NOMO-1 treated with DMSO at 0.1 percent for 48 hours (cell line): Measurements from ENCODE around the gene TOM1L2.
A peak's percentile ranks its signal among the peaks of the same experiment; 100 is the strongest.

Experiments used
- DNase-seq: peaks from one replicate; lab custom pipeline; 2025; ENCODE audit not compliant: unreplicated experiment; lab: John Stamatoyannopoulos, UW

The TOM1L2 gene

DNA sequence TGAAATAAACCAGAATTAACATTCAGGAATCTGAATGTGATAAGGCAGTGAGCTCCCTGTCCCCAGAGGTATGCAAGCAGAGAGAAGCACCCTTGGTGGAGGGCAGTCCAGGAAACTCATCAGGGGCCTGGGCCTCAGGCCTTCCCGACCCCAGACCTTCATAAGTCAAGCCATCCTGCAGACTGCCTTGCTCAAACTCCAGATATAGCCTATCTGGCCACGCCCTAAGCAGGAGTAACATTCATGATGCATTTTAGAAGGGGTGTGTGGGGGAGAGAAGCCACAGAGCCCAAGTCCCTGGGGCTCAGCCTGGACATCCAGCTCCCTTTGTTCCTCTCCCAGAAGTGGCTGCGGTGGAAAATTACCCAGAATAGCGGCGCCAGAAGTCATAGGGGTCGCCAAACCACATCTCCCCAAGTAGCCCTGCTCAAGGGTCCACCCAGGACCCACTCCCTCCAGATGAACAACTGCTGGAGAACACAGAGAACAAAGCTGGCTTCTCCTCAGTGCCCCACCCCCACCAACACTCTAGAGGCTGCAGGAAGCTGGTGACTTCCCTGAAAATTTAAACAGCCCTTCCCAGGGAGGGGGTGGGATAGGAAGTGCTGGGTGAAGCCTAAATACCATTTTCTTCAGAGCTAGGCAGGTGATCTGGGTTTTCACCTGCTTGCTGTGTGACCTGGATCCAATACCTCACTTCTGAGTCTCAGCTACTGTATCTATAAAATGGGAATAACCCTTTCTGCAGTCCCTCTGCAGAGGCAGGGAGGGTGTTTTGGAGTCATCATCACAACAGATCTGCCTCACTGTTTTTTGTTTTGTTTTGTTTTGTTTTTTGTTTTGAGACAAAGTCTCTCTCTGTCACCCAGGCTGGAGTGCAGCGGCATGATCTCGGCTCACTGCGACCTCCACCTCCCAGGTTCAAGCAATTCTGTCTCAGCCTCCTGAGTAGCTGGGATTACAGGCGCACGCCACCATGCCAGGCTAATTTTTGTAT, 133.9 kb downstream of the TOM1L2 start:
- DNase-seq, result peak; percentile 39

DNA sequence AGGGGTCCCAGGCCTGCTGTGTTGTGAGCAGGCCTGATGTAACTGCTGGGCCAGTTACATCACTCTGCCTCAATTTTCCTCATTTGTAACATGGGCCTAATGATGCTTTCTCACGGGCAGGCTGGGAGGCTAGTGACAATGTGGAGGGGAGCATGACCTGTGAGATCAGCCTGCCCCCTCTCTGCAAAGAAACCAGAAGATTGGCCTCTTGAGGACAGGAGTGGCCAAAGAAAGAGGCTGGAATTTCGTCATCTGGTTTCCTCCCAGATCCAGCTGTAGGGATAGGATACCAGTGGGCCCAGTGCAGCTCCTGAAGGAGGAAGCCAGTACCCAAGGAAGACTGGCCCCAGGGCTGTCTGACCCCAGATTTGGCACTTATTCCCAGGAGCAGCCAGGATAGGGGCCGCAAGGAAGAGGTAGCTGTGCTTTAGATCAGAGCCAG, 134.8 kb downstream of the TOM1L2 start:
- no peak for DNase-seq

DNA sequence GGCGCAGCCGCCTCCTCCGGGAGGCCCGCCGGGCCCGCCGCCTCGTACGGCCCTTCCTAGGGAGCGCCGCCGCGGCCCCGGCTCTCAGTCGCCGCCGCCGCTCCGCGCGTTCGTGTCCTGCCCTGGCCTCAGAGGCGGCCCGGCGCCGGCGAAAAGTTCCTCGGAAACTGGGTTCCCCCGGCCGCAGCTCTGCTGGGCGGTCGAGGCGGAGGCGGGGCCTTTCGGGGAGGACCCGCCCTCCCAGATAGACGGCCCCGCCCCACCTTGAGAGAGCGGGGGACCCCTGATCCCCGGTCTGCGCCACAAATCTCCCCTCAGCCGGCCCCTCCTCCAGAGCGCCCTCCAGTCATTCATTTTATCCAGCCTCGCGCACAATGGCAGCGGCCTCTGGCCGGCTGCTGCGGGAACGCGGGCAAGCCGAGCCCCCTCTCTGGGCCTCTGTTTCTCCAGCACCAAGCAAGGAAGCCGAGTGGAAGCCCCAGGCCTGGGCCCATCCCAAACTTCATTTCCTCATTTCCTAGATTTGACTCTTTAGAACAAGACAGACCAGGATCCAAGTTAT, 135.3 kb downstream of the TOM1L2 start, which contains the start of gene SREBF1:
Gene SREBF1, minus strand, starts transcription at position 169 of the 562 bp plus-strand sequence. CDS start 169 bp downstream, outside the sequence.
- DNase-seq, result peak; percentile 26

DNA sequence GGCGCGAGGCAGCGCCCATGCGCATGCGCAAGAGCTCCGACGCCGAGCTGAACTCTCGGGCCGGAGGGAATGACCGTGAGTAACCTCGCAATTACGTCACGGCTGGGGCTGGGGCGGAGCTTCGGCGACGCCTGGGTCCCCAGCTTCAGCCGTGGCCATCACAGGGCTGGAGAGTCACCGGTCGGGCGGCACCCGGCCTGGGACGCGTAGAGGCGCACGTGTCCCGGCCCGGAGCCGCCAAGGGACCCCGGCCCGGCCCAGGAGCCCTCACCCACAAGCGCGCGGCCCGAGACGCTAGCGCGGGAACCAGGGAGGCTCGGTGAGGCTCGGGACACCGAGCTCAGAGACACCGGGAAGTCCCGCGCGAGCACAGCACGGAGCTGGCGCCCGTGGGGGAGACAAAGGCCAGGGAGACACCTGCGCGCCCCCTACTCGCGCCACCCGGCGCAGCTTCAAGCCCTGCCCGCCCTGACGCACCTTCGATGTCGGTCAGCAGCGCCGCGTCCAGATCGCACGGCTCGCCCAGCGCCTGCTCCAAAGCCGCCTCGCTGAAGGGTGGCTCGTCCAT, 135.9 kb downstream of the TOM1L2 start:
- DNase-seq, result peak; percentile 86

DNA sequence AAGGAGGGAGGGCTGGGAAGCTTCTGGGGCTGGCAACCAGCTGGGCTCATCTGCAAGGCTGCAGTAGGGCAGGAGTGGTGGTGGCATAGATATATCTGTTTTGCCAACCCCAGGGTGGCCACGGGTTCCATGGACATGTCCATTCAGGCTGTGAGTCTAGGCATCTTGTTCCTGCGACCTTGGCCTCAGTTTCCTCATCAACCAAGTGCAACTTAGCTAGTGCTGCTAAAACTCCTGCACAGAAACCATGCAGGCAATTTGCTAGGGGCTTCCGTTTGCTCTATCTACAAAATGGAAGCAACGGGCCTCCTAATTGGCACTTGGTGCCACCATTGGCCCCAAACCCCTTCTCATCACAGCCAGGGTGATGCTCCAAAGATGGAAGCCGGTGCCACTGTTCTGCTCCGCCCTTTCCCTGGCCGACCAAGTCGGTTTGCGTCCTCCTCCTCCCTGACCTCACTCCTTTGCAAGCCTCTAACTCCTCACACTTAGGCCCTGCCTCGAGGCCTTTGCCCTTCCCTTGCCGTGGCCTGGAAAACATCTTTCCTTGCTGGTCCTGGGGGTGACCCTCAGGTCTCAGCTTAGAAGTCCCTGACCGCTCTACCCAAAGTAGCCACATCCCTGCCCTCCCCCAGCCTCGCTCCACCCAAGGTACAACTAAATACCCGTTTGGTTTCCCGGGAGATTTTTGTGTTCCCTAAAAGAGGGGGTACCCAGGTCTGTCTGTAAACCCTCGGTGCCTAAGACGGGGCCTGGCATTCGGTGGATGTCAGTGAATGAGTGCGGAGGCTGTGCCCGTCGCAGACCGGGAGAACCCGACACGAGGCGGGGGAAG, 136.6 kb downstream of the TOM1L2 start:
- no peak for DNase-seq

DNA sequence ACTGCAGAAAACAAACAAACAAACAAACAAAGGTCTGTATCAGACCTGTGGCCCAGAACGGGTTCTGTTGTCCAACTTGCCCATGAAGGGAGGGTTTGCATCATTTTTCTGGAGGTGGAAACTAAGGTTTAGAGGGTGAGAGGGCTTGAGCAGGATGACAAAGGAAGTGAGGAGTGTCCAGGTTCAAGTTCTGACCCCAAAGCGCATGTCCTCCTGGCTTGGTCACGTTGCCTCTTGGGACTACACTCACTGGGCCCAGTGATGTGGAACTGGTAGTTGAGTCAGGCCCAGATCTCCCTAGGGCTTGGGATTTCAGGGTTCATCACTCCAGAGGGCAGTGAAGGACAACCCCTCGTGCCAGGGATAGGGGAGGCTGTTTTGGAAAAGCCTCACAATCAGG, 137.2 kb downstream of the TOM1L2 start:
- DNase-seq, result no peak

DNA sequence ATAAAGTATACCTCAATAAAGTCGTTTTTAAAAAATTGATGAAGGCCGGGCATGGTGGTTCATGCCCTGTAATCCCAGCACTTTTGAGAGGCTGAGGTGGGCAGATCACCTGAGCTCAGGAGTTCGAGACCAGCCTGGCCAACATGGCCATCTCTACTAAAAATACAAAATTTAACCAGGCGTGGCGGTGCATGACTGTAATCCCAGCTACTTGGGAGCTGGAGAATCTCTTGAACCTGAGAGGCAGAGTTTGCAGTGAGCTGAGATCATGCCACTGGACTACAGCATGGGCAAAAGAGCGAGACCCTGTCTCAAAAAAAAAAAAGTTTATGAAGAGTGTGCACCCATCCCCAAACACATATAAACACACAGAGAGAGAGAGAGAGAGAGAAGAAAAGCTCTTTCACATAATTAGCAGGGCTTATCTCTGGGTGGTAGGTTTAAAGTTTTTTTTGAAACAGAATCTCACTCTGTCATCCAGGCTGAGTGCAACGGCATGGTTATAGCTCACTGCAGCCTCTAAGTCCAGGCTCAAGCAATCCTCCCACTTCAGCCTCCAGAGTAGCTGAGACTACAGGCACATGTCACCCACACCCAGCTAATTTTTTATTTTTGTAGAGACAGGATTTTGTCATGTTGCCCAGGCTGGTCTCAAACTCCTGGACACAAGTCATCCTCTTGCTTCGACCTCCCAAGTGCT, 138.4 kb downstream of the TOM1L2 start:
- DNase-seq, result no peak

DNA sequence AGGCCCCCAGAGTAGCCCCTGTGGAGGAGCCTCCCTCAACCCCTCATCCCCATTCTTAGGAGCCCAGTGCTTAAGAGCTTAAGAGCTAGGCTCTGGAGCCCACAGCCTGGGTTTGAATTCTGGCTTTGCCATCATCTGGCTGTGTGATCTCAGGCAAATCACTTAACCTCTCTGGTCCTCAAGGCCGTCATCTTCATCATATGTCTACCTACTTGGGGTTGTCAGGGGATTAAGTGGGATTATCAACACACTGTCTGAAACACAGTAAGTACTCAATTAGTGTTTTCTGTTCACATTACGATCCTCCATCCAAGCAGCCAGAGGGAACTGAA, 140.2 kb downstream of the TOM1L2 start:
- no peak for DNase-seq

DNA sequence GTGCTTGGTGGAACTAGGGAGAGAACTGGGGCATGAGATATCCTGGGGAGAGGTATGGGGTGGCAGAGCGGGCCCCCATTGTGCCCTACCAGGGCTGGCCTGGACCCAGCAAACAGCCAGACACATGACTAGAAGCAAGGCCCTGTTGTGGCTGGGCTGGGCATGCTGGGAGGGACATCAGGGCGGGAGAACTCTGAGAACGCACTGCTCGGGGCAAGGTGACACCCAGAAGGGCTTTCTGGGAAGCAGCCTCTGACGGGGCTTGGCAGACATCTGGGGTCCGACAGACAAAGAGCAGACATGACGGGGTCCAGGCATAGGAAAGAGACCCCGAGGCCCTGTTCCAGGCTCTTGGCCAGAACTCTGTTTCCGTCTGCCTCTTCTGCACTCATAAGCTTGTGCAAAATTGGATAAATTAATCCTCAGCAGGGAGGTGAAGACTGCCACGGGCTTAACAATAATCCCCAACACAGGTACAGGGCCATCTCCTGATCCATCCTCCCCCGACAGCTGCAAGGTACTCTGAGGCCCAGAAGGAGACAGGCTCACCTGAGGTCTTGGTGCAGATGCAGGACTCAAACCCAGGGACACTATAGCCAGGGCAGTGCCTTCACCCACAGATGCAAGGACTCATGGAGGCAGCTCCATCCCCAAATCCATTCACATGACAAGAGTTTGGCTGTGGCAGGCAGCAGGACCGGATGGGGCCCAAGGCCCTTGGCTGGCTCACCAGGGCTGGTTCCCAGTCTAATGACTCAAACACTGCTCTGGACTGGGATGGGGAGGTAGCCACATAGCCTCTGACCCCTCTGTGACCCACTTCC, 140.8 kb downstream of the TOM1L2 start:
- DNase-seq, result no peak

DNA sequence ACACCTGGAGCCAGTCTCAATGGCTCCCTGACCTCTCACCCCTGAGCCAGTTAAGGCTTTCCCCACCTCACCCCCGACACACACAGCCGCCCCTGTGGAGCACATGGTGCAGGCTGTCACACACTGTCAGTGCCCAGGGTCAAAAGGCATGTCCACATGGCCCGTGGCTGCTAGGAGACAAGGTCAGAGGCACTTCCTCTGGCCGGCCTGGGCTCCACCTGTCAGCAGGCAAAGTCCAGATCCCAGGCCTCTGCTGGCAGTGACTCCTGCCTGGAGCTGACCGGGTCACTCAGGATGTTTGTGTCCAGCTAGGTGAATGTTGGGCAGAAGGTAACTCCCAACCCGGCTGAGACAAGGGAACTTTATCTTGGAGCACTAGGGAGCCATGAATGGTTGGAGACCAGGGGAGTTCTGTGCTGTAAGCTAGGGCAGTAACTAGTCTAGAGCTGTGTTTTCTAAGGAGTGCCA, 141.4 kb downstream of the TOM1L2 start:
- no peak for DNase-seq

DNA sequence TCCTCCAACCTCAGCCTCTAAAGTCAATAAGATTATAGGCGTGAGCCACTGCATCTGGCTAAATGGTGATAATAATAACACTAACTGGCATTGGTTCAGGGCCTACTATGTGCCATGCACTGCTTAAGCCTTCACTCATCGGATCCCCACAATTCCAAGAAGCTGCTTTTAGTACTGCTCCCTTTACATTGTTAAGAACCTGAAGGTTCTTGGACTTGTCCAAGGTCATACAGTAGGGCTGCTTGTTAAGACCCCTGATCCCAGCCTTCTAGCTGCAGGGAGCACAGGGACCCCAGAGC, 142.0 kb downstream of the TOM1L2 start:
- DNase-seq, result no peak

DNA sequence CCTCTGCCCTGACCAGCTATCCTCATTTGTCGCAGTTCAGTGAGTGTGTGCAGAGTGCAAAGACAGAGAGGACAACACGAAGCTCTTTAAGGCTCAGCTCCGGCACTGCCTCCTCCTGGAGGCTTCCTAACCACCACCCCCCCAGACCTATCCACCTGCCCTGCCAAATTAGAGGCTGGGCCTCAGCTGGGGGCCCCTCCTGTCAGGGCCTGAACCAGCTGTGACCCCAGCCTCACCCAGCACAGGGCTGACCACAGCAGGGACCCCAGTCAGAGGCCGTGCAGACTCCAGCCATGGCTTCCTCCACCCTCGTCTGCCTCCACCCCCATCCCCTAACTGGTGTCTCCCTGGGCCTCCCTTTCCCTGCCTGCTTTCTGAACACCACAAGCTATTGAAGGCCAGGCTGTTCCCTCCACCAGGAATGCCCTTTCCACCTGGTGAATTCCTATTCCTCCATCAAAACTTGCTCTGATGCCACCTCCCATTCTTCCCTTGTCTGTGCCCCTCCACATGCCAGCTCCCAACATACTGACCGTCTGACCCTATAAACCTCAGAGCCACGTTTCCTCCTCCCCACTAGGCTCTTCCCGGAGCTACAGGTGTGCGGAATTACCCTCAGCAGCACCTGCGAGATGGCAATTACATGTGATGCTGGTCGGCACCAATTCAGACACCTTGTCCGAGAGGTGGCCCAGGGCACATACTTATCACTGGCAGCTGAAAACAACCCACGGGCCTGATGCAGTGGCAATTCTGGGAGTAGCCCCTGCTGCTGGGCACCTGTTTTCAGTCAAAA, 144.2 kb downstream of the TOM1L2 start:
- no peak for DNase-seq

DNA sequence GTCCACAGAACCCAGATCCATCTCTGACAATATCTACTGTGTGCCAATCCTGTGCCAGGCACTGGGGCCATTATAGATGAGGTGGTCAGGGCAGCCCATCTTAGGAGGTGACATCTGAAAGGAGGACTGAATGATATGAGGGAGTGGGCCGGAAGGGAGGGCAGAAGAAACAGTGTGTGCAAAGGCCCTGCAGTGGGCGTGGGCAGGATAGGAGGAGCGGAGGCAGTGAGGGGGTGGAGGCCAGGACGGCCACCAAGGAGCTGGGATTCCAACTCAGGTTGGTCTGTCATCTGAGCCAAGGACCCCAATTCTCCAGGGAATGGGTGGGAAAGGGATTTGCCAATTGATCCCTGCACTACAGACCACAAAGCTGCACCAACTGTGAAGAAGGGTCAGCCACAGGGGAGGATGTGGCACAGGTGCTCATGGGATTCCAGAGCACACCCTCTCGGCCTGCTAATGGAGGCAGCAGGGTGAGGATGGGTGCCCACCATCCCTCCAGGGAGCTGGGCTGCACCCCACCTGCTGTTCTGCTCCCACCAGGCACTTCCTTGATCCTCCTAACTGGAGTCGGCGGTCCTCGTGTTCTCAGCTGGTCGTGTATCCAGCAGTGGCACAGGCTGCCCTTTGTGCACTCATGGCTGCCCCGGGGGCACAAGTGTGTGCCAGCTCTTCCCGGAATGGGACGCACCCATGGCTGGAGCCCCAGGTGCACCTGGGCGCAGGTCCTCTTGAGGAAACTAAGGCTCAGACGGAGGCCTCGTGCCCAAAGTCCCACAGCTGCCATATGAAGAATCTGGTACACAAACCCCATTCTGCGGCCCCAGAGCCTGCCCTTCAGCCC, 145.0 kb downstream of the TOM1L2 start:
- DNase-seq, result no peak

DNA sequence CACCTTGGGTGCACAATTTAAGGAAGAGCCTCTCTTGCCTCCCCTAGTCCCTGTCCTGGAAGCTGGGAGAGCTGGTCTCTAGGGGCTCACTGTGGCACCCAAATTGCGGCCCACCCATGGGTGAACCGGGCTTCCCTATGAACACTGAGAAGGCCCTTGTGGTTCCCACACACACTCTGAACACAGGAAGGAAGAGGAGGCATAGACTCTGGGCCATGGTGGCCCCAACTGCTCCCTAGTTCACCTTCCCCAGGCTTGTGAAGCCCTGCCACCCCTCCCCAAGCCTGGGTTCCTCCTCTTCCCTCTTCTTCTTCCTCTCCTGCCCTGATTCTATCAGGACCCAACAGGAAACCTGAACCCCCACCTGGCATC, 145.9 kb downstream of the TOM1L2 start:
- no peak for DNase-seq

DNA sequence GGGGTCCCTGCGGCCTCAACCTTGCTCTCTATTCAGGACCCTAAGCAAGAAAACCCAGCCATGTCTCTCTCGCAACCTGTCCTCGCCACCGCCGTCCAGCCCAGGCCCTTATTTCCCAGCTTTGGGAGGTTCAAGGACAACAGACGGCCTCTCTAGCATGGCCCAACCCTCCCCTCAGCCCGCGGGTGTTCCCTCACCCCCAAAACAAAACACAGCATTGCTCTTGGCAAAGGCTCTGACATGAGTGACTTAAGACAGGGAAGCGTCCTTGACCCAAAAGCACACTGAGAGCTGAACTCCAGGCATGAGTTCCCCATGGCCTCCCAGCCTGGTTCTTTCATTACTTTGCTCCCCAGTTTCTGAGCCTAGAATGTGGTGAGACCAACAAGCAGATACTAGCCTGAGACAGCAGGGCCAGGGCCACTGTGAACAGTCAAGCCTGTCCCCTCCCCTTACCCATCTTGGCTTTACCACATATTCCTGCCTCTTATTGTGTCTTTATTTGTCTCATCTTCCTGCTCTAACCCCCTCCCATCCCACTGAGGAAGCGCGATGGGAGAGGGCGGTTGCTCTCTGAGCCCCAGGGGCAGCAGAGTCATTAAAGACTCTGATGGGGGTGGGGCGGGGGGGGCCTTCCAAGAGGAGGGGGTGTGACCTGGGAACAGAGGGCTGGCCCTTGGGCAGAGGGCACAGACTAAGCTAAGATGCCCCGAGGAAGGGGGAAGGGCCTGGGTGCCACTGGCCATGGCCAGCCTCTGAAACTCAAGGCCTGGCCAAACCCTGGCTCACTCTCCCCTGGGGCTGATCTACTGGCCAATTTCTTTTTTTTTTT, 147.2 kb downstream of the TOM1L2 start:
- DNase-seq, result no peak

DNA sequence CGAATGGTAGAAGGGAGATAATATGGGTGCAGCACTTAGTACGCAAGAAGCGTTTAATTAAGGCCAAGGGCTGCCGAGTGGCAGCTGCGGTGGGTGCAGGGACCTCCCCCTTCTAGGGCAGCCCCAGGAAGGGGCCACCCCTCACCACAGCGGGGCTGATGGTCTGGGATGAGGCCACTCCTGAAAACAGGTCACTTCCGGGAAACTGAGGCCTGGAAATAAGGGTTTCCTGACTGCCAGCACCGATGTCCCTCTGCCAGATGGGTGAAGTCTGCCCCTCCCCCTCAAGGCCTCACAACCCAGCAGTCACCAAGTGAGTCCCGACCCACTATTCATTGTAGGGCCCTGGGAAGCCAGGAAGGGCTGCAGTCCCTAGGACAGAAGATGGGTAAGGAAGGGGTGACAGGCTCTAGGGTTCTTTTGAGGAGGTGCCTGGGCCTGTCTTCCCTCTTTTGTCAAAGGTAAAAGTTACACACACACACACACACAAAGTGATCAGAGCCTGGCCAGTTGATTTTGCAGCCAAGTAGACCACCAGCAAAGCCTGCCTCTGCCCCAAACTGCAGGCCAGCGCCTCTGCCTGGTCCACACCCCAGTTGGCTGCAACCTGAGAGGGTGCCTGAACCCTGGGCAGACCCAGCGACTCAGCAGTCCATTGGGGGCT, 147.9 kb downstream of the TOM1L2 start:
- DNase-seq, result no peak
